Measurements from ENCODE around the gene BLTP3B. TPM values are rescaled to one million over a fixed set of nuclear protein-coding genes. Genes with fewer than 3 reads are reported as not detected.

BLTP3B gene
- total RNA-seq, 1 experiment from 2014 or later = 22.4 TPM

DNA sequence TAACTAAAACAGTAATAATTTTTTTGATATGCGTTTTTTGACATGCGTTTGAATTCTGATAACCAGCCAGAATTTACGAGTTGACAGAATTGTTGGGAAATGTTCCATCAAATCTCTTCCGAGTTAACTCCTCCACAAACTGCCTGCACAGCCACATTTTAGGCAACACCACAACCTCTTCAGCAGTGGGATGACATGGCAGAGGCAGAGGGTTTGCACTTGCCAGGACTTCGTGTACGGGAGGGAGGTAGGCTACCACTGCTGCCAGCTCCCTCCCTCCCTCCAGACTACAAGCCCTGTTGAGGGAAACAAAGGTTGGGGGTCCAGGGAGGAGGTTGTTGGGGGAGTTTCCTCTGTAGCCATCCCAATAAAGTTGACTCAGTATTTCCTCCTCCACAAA is 43.4 kb upstream of the BLTP3B start:
- TF ChIP-seq, protein P1, sequence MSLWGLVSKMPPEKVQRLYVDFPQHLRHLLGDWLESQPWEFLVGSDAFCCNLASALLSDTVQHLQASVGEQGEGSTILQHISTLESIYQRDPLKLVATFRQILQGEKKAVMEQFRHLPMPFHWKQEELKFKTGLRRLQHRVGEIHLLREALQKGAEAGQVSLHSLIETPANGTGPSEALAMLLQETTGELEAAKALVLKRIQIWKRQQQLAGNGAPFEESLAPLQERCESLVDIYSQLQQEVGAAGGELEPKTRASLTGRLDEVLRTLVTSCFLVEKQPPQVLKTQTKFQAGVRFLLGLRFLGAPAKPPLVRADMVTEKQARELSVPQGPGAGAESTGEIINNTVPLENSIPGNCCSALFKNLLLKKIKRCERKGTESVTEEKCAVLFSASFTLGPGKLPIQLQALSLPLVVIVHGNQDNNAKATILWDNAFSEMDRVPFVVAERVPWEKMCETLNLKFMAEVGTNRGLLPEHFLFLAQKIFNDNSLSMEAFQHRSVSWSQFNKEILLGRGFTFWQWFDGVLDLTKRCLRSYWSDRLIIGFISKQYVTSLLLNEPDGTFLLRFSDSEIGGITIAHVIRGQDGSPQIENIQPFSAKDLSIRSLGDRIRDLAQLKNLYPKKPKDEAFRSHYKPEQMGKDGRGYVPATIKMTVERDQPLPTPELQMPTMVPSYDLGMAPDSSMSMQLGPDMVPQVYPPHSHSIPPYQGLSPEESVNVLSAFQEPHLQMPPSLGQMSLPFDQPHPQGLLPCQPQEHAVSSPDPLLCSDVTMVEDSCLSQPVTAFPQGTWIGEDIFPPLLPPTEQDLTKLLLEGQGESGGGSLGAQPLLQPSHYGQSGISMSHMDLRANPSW (CRISPR knock-in tag; conservative IDR thresholded peaks at IDR 0.05; ENCODE audit: low read depth) = no peak
- TF ChIP-seq SMAD4 (CRISPR knock-in tag; IDR thresholded peaks at IDR 0.05) (no peak), NR1H2 (CRISPR knock-in tag; IDR thresholded peaks at IDR 0.05) (no peak), MYBL2 (CRISPR knock-in tag; IDR thresholded peaks at IDR 0.05) (no peak), HMGA2 (CRISPR knock-in tag; IDR thresholded peaks at IDR 0.05) (no peak), NFE2L1 (CRISPR knock-in tag; IDR thresholded peaks at IDR 0.05) (no peak), ESRRA (CRISPR knock-in tag; IDR thresholded peaks at IDR 0.05; ENCODE audit: borderline replicate concordance) (no peak), ZNF219 (CRISPR knock-in tag; IDR thresholded peaks at IDR 0.05; ENCODE audit: borderline replicate concordance) (no peak)
- TF ChIP-seq, protein P2, sequence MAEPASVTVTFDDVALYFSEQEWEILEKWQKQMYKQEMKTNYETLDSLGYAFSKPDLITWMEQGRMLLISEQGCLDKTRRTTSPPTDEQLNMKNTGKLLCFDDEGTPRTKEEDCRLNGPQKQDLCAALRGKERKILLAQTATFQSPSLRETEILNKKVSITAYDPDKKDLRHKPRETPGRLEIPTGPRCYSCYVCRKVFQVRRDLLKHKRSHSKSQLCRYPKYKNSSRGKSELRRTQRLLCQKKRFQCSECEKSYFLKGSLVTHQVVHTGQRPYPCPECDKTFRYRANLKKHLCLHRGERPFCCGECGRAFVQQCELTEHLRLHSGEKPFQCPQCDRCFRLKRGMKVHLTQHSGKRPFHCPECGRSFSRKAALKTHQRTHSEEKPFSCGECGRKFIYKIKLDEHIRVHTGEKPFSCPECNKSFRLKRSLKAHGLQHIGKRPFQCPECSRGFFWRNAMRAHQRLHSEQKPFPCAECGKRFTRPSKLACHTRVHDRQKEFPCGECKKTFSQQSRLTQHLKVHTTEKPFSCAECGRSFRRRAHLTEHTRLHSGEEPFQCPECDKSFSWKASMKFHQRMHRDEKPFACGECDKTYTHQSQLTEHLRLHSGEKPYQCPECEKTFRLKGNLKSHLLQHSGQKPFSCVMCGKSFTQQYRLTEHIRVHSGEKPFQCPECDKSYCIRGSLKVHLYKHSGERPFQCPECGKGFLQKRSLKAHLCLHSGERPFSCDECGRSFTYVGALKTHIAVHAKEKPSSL (CRISPR knock-in tag; conservative IDR thresholded peaks at IDR 0.05) = no peak
- TF ChIP-seq, protein P3, sequence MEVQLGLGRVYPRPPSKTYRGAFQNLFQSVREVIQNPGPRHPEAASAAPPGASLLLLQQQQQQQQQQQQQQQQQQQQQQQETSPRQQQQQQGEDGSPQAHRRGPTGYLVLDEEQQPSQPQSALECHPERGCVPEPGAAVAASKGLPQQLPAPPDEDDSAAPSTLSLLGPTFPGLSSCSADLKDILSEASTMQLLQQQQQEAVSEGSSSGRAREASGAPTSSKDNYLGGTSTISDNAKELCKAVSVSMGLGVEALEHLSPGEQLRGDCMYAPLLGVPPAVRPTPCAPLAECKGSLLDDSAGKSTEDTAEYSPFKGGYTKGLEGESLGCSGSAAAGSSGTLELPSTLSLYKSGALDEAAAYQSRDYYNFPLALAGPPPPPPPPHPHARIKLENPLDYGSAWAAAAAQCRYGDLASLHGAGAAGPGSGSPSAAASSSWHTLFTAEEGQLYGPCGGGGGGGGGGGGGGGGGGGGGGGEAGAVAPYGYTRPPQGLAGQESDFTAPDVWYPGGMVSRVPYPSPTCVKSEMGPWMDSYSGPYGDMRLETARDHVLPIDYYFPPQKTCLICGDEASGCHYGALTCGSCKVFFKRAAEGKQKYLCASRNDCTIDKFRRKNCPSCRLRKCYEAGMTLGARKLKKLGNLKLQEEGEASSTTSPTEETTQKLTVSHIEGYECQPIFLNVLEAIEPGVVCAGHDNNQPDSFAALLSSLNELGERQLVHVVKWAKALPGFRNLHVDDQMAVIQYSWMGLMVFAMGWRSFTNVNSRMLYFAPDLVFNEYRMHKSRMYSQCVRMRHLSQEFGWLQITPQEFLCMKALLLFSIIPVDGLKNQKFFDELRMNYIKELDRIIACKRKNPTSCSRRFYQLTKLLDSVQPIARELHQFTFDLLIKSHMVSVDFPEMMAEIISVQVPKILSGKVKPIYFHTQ (CRISPR knock-in tag; IDR thresholded peaks at IDR 0.05) = no peak
- Mint-ChIP-seq H3K4me1 (no peaks in the 10 kb centered on the region), H3K27me3 (ENCODE audit: low read depth) (no peaks in the 10 kb centered on the region), H3K27ac (no peak overlapping the region), H3K9me3 (peaks cover 8% of the 10 kb centered on the region), H3K36me3 (peaks cover 22% of the 10 kb centered on the region), H3K4me3 (no peak overlapping the region)
- DNase-seq (ENCODE audit: low spot score) (no peak), ATAC-seq (no peak; the same call in 1 of the 2 replicates)
- CTCF ChIA-PET = interaction anchor here (0.8 kb wide), 1 partner anchor 219 kb away, joined by 3 read pairs; no protein-coding TSS in a partner anchor
- POLR2A ChIA-PET = interaction anchor here (0.5 kb wide), 1 partner anchor 35 kb away, joined by 3 read pairs; no protein-coding TSS in a partner anchor

DNA sequence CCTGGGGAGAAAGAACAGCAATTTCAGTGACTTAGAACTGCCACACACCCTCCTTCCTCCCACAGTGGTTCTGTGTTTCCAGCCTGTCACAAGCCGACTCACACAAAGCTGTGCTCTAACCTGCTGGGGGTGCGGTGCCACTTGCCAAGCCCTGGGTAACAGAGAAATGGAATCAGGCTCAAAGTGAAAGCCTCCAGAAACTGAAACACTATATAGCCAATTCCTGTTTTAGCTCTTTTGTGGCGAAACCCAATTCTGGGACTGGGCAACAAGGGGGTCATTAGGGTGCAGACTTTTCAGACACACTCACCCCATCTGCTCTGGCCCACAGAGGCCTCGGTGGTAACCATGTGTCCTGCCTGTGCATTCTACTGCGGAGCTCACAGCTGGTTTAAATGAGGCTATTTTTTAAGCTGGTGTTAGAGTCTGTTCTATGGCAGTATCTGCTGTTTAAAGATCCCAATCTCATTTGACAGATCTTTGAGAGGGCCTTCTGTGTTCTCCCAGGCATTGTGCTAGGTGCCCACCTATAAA is 42.8 kb upstream of the BLTP3B start:
- H3K4me3 Mint-ChIP-seq = no peak overlapping the region
- ChIA-PET CTCF (interaction anchor here (0.8 kb wide), 1 partner anchor 220 kb away, joined by 3 read pairs; no protein-coding TSS in a partner anchor), POLR2A (no interaction called here)
- TF ChIP-seq, protein P4, sequence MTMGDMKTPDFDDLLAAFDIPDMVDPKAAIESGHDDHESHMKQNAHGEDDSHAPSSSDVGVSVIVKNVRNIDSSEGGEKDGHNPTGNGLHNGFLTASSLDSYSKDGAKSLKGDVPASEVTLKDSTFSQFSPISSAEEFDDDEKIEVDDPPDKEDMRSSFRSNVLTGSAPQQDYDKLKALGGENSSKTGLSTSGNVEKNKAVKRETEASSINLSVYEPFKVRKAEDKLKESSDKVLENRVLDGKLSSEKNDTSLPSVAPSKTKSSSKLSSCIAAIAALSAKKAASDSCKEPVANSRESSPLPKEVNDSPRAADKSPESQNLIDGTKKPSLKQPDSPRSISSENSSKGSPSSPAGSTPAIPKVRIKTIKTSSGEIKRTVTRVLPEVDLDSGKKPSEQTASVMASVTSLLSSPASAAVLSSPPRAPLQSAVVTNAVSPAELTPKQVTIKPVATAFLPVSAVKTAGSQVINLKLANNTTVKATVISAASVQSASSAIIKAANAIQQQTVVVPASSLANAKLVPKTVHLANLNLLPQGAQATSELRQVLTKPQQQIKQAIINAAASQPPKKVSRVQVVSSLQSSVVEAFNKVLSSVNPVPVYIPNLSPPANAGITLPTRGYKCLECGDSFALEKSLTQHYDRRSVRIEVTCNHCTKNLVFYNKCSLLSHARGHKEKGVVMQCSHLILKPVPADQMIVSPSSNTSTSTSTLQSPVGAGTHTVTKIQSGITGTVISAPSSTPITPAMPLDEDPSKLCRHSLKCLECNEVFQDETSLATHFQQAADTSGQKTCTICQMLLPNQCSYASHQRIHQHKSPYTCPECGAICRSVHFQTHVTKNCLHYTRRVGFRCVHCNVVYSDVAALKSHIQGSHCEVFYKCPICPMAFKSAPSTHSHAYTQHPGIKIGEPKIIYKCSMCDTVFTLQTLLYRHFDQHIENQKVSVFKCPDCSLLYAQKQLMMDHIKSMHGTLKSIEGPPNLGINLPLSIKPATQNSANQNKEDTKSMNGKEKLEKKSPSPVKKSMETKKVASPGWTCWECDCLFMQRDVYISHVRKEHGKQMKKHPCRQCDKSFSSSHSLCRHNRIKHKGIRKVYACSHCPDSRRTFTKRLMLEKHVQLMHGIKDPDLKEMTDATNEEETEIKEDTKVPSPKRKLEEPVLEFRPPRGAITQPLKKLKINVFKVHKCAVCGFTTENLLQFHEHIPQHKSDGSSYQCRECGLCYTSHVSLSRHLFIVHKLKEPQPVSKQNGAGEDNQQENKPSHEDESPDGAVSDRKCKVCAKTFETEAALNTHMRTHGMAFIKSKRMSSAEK (CRISPR knock-in tag; IDR thresholded peaks at IDR 0.05; ENCODE audit: borderline replicate concordance) = no peak
- no peak for TF ChIP-seq ZNF121 (CRISPR knock-in tag; IDR thresholded peaks at IDR 0.05)
- no peak for TF ChIP-seq PRRX2 (CRISPR knock-in tag; IDR thresholded peaks at IDR 0.05)
- TF ChIP-seq, protein P5, sequence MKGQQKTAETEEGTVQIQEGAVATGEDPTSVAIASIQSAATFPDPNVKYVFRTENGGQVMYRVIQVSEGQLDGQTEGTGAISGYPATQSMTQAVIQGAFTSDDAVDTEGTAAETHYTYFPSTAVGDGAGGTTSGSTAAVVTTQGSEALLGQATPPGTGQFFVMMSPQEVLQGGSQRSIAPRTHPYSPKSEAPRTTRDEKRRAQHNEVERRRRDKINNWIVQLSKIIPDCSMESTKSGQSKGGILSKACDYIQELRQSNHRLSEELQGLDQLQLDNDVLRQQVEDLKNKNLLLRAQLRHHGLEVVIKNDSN (CRISPR knock-in tag; IDR thresholded peaks at IDR 0.05) = no peak
- no peak for TF ChIP-seq NR2C2 (CRISPR knock-in tag; IDR thresholded peaks at IDR 0.05)
- DNase-seq (ENCODE audit: low spot score) (no peak), ATAC-seq (peak; percentile 22; the same call in 1 of the 2 replicates)
- peak overlapping the region; percentile 14; the same call in 1 of the 2 replicates for H3K27ac Mint-ChIP-seq
- peaks cover 8% of the 10 kb centered on the region for H3K9me3 Mint-ChIP-seq
- no peaks in the 10 kb centered on the region for H3K27me3 Mint-ChIP-seq (ENCODE audit: low read depth)
- no peaks in the 10 kb centered on the region for H3K4me1 Mint-ChIP-seq
- peaks cover 20% of the 10 kb centered on the region for H3K36me3 Mint-ChIP-seq
